ENCODE measurements around the gene CORO1C.

- TF ChIP-seq EZH2 (IDR thresholded peaks at IDR 0.05; ENCODE audit: borderline replicate concordance, low read depth, low read length, severe bottlenecking) (no peak), FOS (IDR thresholded peaks at IDR 0.05; ENCODE audit: borderline replicate concordance, insufficient read depth, low read length) (no peak), POLR2A (IDR thresholded peaks at IDR 0.05; ENCODE audit: low read depth, low read length) (no peak), JUN (IDR thresholded peaks at IDR 0.05; ENCODE audit: borderline replicate concordance, insufficient read depth, insufficient read length, low read depth) (no peak)
- TF ChIP-seq, protein P1, sequence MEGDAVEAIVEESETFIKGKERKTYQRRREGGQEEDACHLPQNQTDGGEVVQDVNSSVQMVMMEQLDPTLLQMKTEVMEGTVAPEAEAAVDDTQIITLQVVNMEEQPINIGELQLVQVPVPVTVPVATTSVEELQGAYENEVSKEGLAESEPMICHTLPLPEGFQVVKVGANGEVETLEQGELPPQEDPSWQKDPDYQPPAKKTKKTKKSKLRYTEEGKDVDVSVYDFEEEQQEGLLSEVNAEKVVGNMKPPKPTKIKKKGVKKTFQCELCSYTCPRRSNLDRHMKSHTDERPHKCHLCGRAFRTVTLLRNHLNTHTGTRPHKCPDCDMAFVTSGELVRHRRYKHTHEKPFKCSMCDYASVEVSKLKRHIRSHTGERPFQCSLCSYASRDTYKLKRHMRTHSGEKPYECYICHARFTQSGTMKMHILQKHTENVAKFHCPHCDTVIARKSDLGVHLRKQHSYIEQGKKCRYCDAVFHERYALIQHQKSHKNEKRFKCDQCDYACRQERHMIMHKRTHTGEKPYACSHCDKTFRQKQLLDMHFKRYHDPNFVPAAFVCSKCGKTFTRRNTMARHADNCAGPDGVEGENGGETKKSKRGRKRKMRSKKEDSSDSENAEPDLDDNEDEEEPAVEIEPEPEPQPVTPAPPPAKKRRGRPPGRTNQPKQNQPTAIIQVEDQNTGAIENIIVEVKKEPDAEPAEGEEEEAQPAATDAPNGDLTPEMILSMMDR (IDR thresholded peaks at IDR 0.05; ENCODE audit: extremely low read depth in 1 of 2, insufficient read depth in 1 of 2, low read depth in 1 of 2, low read length in 2 of 2): no peak
These were observed 88.9 kb downstream of the CORO1C start for GRCh38 chr12:108642269-108642870.

Measured in endothelial cell of umbilical vein (primary cell).